RPMI8226 (cell line): ENCODE measurements around the gene TRHDE.

Experiments used
- DNase-seq: peaks from one replicate; pipeline ENCODE4 v3.0.0-alpha.2; 2015

Gene TRHDE

GRCh38 chr12:72522411-72522810, 250.2 kb downstream of the TRHDE start:
- no peak for DNase-seq

GRCh38 chr12:72523754-72524153, 251.6 kb downstream of the TRHDE start:
- DNase-seq = no peak

GRCh38 chr12:72535212-72535990, 263.2 kb downstream of the TRHDE start:
- DNase-seq = no peak

GRCh38 chr12:72540811-72541210, 268.6 kb downstream of the TRHDE start:
- no peak for DNase-seq

GRCh38 chr12:72543777-72544467, 271.8 kb downstream of the TRHDE start:
- no peak for DNase-seq

- no peak for DNase-seq
These were observed 273.9 kb downstream of the TRHDE start for GRCh38 chr12:72546106-72546505.

GRCh38 chr12:72547573-72547972, 275.4 kb downstream of the TRHDE start:
- DNase-seq = no peak

- DNase-seq = no peak
These were observed 277.0 kb downstream of the TRHDE start for GRCh38 chr12:72549184-72549583.

- no peak for DNase-seq
These were observed 288.0 kb downstream of the TRHDE start for GRCh38 chr12:72560003-72560769.

GRCh38 chr12:72570601-72571000, 298.4 kb downstream of the TRHDE start:
- DNase-seq = peak; percentile 53

- DNase-seq = no peak
These were observed 302.0 kb downstream of the TRHDE start for GRCh38 chr12:72574138-72574537.

- DNase-seq = no peak
These were observed 306.2 kb downstream of the TRHDE start for GRCh38 chr12:72578327-72578726.

- DNase-seq = no peak
These were observed 314.3 kb downstream of the TRHDE start for GRCh38 chr12:72586456-72586855.

- DNase-seq = no peak
These were observed 330.4 kb downstream of the TRHDE start for GRCh38 chr12:72602581-72602980.

GRCh38 chr12:72605975-72606374, 333.8 kb downstream of the TRHDE start:
- no peak for DNase-seq

- DNase-seq = no peak
These were observed 338.2 kb downstream of the TRHDE start for GRCh38 chr12:72610342-72610741.

GRCh38 chr12:72610854-72611358, 338.7 kb downstream of the TRHDE start:
- DNase-seq = no peak

- DNase-seq = no peak
These were observed 340.0 kb downstream of the TRHDE start for GRCh38 chr12:72612171-72612570.

GRCh38 chr12:72618764-72619163, 346.6 kb downstream of the TRHDE start:
- no peak for DNase-seq

GRCh38 chr12:72622556-72622955, 350.4 kb downstream of the TRHDE start:
- DNase-seq = no peak

- no peak for DNase-seq
These were observed 359.9 kb downstream of the TRHDE start for GRCh38 chr12:72631926-72632685.

GRCh38 chr12:72642706-72643105, 370.5 kb downstream of the TRHDE start:
- no peak for DNase-seq

GRCh38 chr12:72647139-72647538, 375.0 kb downstream of the TRHDE start:
- DNase-seq = no peak
